Measurements from ENCODE around the gene PEPD.

PEPD gene

DNA sequence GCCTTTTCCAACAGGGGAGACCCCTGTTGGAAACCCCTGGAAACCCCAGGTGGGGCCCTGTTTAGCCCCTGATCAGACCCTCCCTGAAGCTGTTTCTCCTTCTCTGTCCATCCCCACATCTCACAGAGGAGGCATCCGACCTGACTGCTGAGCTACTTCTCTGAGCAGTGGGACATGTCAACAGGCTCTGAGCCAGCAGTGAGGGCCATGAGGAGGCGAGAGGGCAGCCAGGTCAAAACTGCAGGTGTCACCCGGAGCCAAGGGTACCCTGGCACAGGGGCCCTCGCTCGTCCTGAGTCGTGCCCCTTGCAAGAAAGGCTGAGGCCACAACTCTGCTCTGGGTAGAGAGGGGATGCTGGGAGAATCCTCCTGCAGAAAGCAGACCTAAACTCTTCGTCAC, 13.6 kb downstream of the PEPD start:
- no peak overlapping the region for H3K4me3 ChIP-seq (ENCODE audit: control insufficient read depth in 1 of 7, extremely low read depth in 1 of 7, insufficient read depth in 4 of 7, low read depth in 2 of 7, low read length in 6 of 7)
- WGBS (ENCODE audit: insufficient coverage): 97% methylated on average over 7 of the region's 7 CpGs
- no peaks in the 10 kb centered on the region for H3K4me1 ChIP-seq (ENCODE audit: control extremely low read depth in 1 of 4, control insufficient read depth in 4 of 4, insufficient read depth in 4 of 4, low read length in 3 of 4)
- peaks cover 0 to 3% (median under 1%) of the 10 kb centered on the region in 4 experiments for H3K36me3 ChIP-seq (ENCODE audit: control insufficient read depth in 4 of 4, insufficient read depth in 4 of 4, low read length in 3 of 4)
- ChIA-PET POLR2A (no interaction called here), CTCF (no interaction called here)
- no peak overlapping the region for H3K27ac ChIP-seq (ENCODE audit: insufficient read depth in 1 of 2, low read depth in 1 of 2, low read length in 2 of 2, poor library complexity in 1 of 2, severe bottlenecking in 2 of 2)
- no peaks in the 10 kb centered on the region for H3K9me3 ChIP-seq (ENCODE audit: control extremely low read depth in 1 of 5, control insufficient read depth in 4 of 5, insufficient read depth in 2 of 5, low read depth in 1 of 5, low read length in 4 of 5)
- DNase-seq: no peak
- no peaks in the 10 kb centered on the region for H3K27me3 ChIP-seq (replicated peaks in 2 of 5; ENCODE audit: control insufficient read depth in 4 of 5, insufficient read depth in 5 of 5, low read length in 4 of 5)

DNA sequence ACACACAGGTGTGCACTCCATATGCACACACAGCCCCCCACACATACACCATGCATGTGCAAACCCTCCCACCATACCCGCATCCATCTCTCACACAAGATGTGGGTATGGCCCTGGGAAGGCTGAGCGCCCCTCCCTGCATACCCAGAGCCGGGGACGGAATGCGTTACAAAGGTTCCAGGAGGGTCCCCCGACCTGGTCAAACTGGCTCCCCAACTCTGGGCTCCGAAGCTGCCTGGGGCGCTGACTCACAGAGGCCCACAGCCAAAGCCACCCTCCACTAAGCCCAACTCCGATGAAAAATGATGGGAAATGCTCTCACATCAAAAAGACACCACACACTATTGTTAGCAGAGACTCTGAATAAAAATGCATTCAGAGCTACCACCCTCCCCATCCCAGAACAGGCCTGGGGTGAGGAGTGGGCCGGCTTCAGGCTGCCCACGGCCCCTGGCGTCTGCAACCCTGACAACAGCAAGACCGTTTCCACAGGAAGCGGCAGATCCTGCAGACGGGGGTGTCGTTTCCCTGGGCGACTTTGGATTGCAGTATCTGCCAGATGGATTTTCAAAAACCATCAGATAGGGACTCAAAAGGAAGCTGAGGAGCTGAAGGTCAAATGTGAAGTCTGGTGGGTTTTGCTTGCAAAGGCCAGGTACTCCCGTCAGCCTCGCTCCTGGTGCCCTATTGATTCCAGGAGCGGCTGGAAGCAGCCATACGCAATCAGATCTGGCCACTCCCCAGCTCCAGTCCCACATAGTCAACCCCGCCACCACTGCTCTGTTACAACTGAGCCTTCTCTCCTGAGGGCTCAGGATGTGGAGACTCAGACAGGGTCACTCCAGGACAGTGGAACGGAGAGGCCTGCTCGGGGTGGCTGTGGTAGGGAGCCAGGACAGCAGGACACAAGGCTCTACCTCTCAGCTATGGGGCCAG, 14.3 kb downstream of the PEPD start:
- H3K27me3 ChIP-seq (replicated peaks in 2 of 5; ENCODE audit: control insufficient read depth in 4 of 5, insufficient read depth in 5 of 5, low read length in 4 of 5): no peaks in the 10 kb centered on the region
- no peak overlapping the region for H3K27ac ChIP-seq (ENCODE audit: insufficient read depth in 1 of 2, low read depth in 1 of 2, low read length in 2 of 2, poor library complexity in 1 of 2, severe bottlenecking in 2 of 2)
- POLR2A ChIA-PET: no interaction called here
- H3K4me3 ChIP-seq (ENCODE audit: control insufficient read depth in 1 of 7, extremely low read depth in 1 of 7, insufficient read depth in 4 of 7, low read depth in 2 of 7, low read length in 6 of 7): no peak overlapping the region
- peaks cover 0 to 3% (median under 1%) of the 10 kb centered on the region in 4 experiments for H3K36me3 ChIP-seq (ENCODE audit: control insufficient read depth in 4 of 4, insufficient read depth in 4 of 4, low read length in 3 of 4)
- CTCF ChIA-PET: no interaction called here
- H3K4me1 ChIP-seq (ENCODE audit: control extremely low read depth in 1 of 4, control insufficient read depth in 4 of 4, insufficient read depth in 4 of 4, low read length in 3 of 4): no peaks in the 10 kb centered on the region
- WGBS (ENCODE audit: insufficient coverage): 92% methylated on average over 24 of the region's 24 CpGs
- H3K9me3 ChIP-seq (ENCODE audit: control extremely low read depth in 1 of 5, control insufficient read depth in 4 of 5, insufficient read depth in 2 of 5, low read depth in 1 of 5, low read length in 4 of 5): no peaks in the 10 kb centered on the region
- no peak for DNase-seq

DNA sequence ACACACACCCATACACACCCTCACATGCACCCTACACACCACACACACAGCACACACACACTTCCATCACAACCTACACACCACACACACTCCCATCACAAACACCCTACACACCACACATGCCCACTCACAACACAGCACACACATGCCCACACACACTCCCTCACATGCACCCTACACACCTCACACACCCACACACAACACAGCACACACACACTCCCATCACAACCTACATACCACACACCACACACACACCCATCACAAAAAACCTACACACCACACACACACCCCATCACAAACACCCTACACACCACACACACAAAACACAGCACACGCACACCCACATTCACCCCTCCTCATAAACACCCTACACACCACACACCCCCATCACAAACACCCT, 15.1 kb downstream of the PEPD start:
- Histone ChIP-seq H3K4me3 (ENCODE audit: control insufficient read depth in 1 of 7, extremely low read depth in 1 of 7, insufficient read depth in 4 of 7, low read depth in 2 of 7, low read length in 6 of 7) (no peak overlapping the region), H3K9me3 (ENCODE audit: control extremely low read depth in 1 of 5, control insufficient read depth in 4 of 5, insufficient read depth in 2 of 5, low read depth in 1 of 5, low read length in 4 of 5) (no peaks in the 10 kb centered on the region), H3K27me3 (replicated peaks in 2 of 5; ENCODE audit: control insufficient read depth in 4 of 5, insufficient read depth in 5 of 5, low read length in 4 of 5) (no peaks in the 10 kb centered on the region), H3K36me3 (ENCODE audit: control insufficient read depth in 4 of 4, insufficient read depth in 4 of 4, low read length in 3 of 4) (peaks cover 0 to 2% (median under 1%) of the 10 kb centered on the region in 4 experiments), H3K4me1 (ENCODE audit: control extremely low read depth in 1 of 4, control insufficient read depth in 4 of 4, insufficient read depth in 4 of 4, low read length in 3 of 4) (no peaks in the 10 kb centered on the region), H3K27ac (ENCODE audit: insufficient read depth in 1 of 2, low read depth in 1 of 2, low read length in 2 of 2, poor library complexity in 1 of 2, severe bottlenecking in 2 of 2) (no peak overlapping the region)
- ChIA-PET CTCF (no interaction called here), POLR2A (no interaction called here)
- DNase-seq: no peak
- WGBS (ENCODE audit: insufficient coverage): 100% methylated on average over 1 of the region's 1 CpG

DNA sequence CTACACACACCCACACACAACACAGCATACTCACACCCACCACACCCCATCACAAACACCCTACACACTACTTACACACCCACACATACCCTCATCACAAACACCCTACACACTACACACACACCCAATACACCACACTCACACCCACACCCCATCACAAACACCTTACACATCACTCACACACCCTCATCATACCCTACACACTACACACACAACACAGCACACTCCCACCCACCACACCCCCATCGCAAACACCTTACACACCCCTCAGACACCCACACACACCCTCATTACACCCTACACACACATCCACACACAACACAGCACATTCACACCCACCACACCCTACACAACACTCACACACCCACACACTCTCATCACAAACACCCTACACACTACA, 15.8 kb downstream of the PEPD start:
- ChIA-PET POLR2A (no interaction called here), CTCF (no interaction called here)
- H3K4me1 ChIP-seq (ENCODE audit: control extremely low read depth in 1 of 4, control insufficient read depth in 4 of 4, insufficient read depth in 4 of 4, low read length in 3 of 4): no peaks in the 10 kb centered on the region
- no peak for DNase-seq
- WGBS (ENCODE audit: insufficient coverage): 80% methylated on average over 1 of the region's 1 CpG
- H3K9me3 ChIP-seq (ENCODE audit: control extremely low read depth in 1 of 5, control insufficient read depth in 4 of 5, insufficient read depth in 2 of 5, low read depth in 1 of 5, low read length in 4 of 5): no peaks in the 10 kb centered on the region
- H3K27me3 ChIP-seq (replicated peaks in 2 of 5; ENCODE audit: control insufficient read depth in 4 of 5, insufficient read depth in 5 of 5, low read length in 4 of 5): no peaks in the 10 kb centered on the region
- H3K27ac ChIP-seq (ENCODE audit: insufficient read depth in 1 of 2, low read depth in 1 of 2, low read length in 2 of 2, poor library complexity in 1 of 2, severe bottlenecking in 2 of 2): no peak overlapping the region
- H3K36me3 ChIP-seq (ENCODE audit: control insufficient read depth in 4 of 4, insufficient read depth in 4 of 4, low read length in 3 of 4): peaks cover 0 to 2% (median 0%) of the 10 kb centered on the region in 4 experiments
- no peak overlapping the region for H3K4me3 ChIP-seq (ENCODE audit: control insufficient read depth in 1 of 7, extremely low read depth in 1 of 7, insufficient read depth in 4 of 7, low read depth in 2 of 7, low read length in 6 of 7)

DNA sequence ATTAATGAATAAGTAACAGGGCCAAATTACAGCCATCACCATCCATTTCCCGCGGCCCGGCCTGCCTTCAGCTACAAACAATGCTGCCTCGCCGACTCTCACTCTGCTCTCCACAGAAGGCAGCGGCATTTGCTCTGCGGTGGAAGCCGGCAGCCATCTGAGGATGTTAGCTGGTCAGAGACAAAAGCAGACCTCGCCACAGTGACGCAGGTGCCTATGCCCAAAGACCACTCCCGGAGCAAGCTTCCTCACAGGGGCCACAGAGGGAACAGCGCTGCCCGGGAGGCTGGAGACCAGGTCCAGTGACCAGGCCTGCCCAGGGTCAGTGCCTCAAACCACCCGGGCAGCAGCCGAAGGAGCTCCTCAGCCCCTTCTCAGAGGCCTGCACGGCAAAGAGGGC, 16.4 kb downstream of the PEPD start:
- WGBS (ENCODE audit: insufficient coverage): 98% methylated on average over 16 of the region's 16 CpGs
- DNase-seq: no peak
- ChIA-PET POLR2A (no interaction called here), CTCF (no interaction called here)
- no peaks in the 10 kb centered on the region for H3K9me3 ChIP-seq (ENCODE audit: control extremely low read depth in 1 of 5, control insufficient read depth in 4 of 5, insufficient read depth in 2 of 5, low read depth in 1 of 5, low read length in 4 of 5)
- peaks cover 0 to 3% (median under 1%) of the 10 kb centered on the region in 4 experiments for H3K36me3 ChIP-seq (ENCODE audit: control insufficient read depth in 4 of 4, insufficient read depth in 4 of 4, low read length in 3 of 4)
- no peak overlapping the region for H3K4me3 ChIP-seq (ENCODE audit: control insufficient read depth in 1 of 7, extremely low read depth in 1 of 7, insufficient read depth in 4 of 7, low read depth in 2 of 7, low read length in 6 of 7)
- no peaks in the 10 kb centered on the region for H3K27me3 ChIP-seq (replicated peaks in 2 of 5; ENCODE audit: control insufficient read depth in 4 of 5, insufficient read depth in 5 of 5, low read length in 4 of 5)
- H3K27ac ChIP-seq (ENCODE audit: insufficient read depth in 1 of 2, low read depth in 1 of 2, low read length in 2 of 2, poor library complexity in 1 of 2, severe bottlenecking in 2 of 2): no peak overlapping the region
- no peaks in the 10 kb centered on the region for H3K4me1 ChIP-seq (ENCODE audit: control extremely low read depth in 1 of 4, control insufficient read depth in 4 of 4, insufficient read depth in 4 of 4, low read length in 3 of 4)

DNA sequence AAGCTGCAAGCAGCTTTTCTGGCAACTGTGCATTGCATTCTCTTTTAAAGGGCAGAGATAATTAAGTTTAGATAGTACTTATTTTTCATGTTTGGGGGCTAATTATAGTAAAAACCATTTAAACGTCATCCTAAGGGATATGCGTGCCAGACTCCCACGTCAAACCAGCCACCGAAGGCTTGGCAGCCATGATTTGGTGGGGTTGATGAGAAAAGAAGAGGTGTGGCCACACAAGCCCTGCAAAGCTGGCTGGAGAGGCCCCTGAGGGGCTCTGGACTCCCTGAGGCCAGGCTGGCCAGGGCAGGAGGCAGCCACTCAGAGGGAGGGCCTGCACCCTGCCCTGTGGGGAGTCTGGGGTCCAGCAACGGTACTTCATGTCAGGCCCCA, 17.5 kb downstream of the PEPD start:
- ChIA-PET CTCF (no interaction called here), POLR2A (no interaction called here)
- 93% methylated on average over 5 of the region's 5 CpGs for WGBS (ENCODE audit: insufficient coverage)
- no peak overlapping the region for H3K27ac ChIP-seq (ENCODE audit: insufficient read depth in 1 of 2, low read depth in 1 of 2, low read length in 2 of 2, poor library complexity in 1 of 2, severe bottlenecking in 2 of 2)
- no peak for DNase-seq
- H3K27me3 ChIP-seq (replicated peaks in 2 of 5; ENCODE audit: control insufficient read depth in 4 of 5, insufficient read depth in 5 of 5, low read length in 4 of 5): no peaks in the 10 kb centered on the region
- H3K4me3 ChIP-seq (ENCODE audit: control insufficient read depth in 1 of 7, extremely low read depth in 1 of 7, insufficient read depth in 4 of 7, low read depth in 2 of 7, low read length in 6 of 7): no peak overlapping the region
- H3K4me1 ChIP-seq (ENCODE audit: control extremely low read depth in 1 of 4, control insufficient read depth in 4 of 4, insufficient read depth in 4 of 4, low read length in 3 of 4): no peaks in the 10 kb centered on the region
- no peaks in the 10 kb centered on the region for H3K9me3 ChIP-seq (ENCODE audit: control extremely low read depth in 1 of 5, control insufficient read depth in 4 of 5, insufficient read depth in 2 of 5, low read depth in 1 of 5, low read length in 4 of 5)
- H3K36me3 ChIP-seq (ENCODE audit: control insufficient read depth in 4 of 4, insufficient read depth in 4 of 4, low read length in 3 of 4): peaks cover 0 to 9% (median 5%) of the 10 kb centered on the region in 4 experiments

DNA sequence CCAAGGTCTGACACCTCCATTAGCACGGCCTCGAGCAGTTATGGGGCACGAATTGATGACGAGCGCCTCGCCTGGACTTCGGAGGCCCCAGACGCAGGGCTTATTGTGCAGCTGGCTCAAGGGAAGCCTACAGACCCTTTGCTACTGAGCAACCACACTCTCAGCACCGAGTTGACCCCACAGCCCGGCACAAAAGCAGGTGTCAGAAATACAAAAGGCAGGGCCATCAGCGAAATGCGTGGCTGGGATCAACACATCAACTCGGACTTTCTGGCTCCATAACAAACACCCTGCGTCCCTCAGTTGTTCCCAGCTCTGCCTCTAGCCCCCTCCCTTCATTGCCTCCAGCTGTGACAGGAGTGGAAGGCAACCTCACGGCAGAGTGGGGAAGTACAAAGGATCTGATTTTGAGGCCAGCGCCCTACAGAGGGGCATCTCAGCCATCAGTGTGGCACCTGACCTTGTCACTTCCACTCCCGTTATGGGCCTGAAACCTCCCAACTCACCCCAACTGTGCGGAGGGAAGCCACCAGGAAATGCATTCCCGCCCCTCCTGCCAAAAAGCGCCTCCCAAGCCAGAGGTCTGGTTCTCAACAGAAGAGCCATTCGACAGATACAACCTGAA, 18.0 kb downstream of the PEPD start:
- WGBS (ENCODE audit: insufficient coverage): 99% methylated on average over 17 of the region's 21 CpGs
- ChIA-PET POLR2A (no interaction called here), CTCF (no interaction called here)
- DNase-seq: no peak
- Histone ChIP-seq H3K36me3 (ENCODE audit: control insufficient read depth in 4 of 4, insufficient read depth in 4 of 4, low read length in 3 of 4) (peaks cover 0 to 9% (median 5%) of the 10 kb centered on the region in 4 experiments), H3K4me3 (ENCODE audit: control insufficient read depth in 1 of 7, extremely low read depth in 1 of 7, insufficient read depth in 4 of 7, low read depth in 2 of 7, low read length in 6 of 7) (no peak overlapping the region), H3K9me3 (ENCODE audit: control extremely low read depth in 1 of 5, control insufficient read depth in 4 of 5, insufficient read depth in 2 of 5, low read depth in 1 of 5, low read length in 4 of 5) (no peaks in the 10 kb centered on the region), H3K27me3 (replicated peaks in 2 of 5; ENCODE audit: control insufficient read depth in 4 of 5, insufficient read depth in 5 of 5, low read length in 4 of 5) (no peaks in the 10 kb centered on the region), H3K4me1 (ENCODE audit: control extremely low read depth in 1 of 4, control insufficient read depth in 4 of 4, insufficient read depth in 4 of 4, low read length in 3 of 4) (no peaks in the 10 kb centered on the region), H3K27ac (ENCODE audit: insufficient read depth in 1 of 2, low read depth in 1 of 2, low read length in 2 of 2, poor library complexity in 1 of 2, severe bottlenecking in 2 of 2) (no peak overlapping the region)

Data from common myeloid progenitor, CD34-positive (primary cell).